ENCODE results near the gene MRPL33. TPM values are rescaled to one million over a fixed set of nuclear protein-coding genes. Genes with fewer than 3 reads are reported as not detected.
"Not testable (repeated sequence)": the region's sequence is repeated elsewhere in the genome, so short reads cannot be mapped to it uniquely, and the experiment has no call there.

MRPL33 gene
- total and polyA plus RNA-seq, 5 donors: 242 to 596 (median 305) TPM

DNA sequence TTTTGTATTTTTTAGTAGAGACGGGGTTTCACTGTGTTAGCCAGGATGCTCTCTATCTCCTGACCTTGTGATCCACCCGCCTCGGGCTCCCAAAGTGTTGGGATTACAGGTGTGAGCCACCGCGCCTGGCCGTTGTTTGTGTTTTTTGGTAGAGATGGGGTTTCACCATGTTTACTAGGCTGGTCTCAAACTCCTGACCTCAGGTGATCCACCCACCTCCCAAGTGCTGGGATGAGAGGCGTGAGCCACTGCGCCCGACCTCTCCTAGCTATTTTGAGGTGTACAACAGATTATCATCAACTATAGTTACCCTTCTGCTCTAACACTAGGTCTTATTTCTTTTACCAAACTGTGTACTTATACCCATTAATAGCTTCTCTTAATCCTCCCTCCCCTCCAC lies 28.9 kb upstream of the MRPL33 start:
- intact Hi-C loops (cut with DNase I): no loop called here
- no peak for ATAC-seq
- Histone ChIP-seq H3K4me1 (ENCODE audit: control insufficient read depth, insufficient read depth, low read length) (peaks cover 5% of the 10 kb centered on the region), H3K27ac (ENCODE audit: low read length) (no peak overlapping the region), H3K9me3 (ENCODE audit: control insufficient read depth, low read length) (no peaks in the 10 kb centered on the region), H3K27me3 (ENCODE audit: control insufficient read depth, insufficient read depth) (no peaks in the 10 kb centered on the region), H3K4me3 (ENCODE audit: low read length) (no peak overlapping the region)
- 96% methylated on average over 9 of the region's 9 CpGs for WGBS
- no peak for DNase-seq

DNA sequence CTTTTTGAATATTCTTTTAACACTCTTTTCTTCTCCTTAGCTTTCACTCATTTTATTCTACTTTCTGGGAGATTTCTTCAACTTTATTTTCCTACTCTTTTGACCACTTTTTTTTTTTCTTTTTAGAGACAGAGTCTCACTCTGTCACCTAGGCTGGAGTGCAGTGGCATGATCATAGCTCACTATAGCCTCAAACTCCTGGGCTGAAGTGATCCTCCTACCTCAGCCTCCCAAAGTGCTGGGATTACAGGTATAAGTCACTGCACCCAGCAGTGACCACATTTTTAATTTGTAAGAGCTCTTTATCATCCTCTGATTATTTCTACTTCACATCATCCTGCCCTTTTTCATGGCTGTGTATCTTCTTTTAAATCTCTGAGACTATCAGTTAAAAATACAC lies 26.0 kb upstream of the MRPL33 start:
- DNase-seq; ATAC-seq; H3K4me3 ChIP-seq (ENCODE audit: low read length); H3K9me3 ChIP-seq (ENCODE audit: control insufficient read depth, low read length); H3K27ac ChIP-seq (ENCODE audit: low read length); intact Hi-C loops (cut with DNase I); H3K27me3 ChIP-seq (ENCODE audit: control insufficient read depth, insufficient read depth); H3K4me1 ChIP-seq (ENCODE audit: control insufficient read depth, insufficient read depth, low read length): not testable (repeated sequence)

DNA sequence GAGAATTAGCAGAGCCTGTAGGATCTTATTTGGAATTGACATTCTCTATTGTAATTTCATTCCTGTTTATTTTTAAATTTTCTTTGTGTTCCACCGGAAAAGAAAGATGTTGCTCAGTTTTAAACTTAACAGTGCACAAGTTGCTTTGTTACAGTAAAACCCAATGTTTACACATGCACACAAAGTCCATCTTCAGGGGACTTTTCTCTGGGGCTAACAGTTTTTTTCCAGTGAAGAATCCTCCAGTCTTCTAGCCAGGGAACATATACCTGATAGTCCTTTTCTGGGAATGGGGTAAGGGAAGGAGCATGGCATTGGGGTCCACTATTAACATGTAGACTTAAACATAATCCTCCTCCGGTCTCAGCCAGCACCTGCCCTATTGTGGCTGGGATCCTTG lies 25.2 kb upstream of the MRPL33 start:
- Histone ChIP-seq H3K27ac (ENCODE audit: low read length) (no peak overlapping the region), H3K4me1 (ENCODE audit: control insufficient read depth, insufficient read depth, low read length) (no peaks in the 10 kb centered on the region), H3K27me3 (ENCODE audit: control insufficient read depth, insufficient read depth) (no peaks in the 10 kb centered on the region), H3K9me3 (ENCODE audit: control insufficient read depth, low read length) (peaks cover 2% of the 10 kb centered on the region), H3K4me3 (ENCODE audit: low read length) (no peak overlapping the region)
- DNase-seq: no peak
- ATAC-seq: no peak
- intact Hi-C loops (cut with DNase I): no loop called here
- 77% methylated on average over 2 of the region's 2 CpGs for WGBS

DNA sequence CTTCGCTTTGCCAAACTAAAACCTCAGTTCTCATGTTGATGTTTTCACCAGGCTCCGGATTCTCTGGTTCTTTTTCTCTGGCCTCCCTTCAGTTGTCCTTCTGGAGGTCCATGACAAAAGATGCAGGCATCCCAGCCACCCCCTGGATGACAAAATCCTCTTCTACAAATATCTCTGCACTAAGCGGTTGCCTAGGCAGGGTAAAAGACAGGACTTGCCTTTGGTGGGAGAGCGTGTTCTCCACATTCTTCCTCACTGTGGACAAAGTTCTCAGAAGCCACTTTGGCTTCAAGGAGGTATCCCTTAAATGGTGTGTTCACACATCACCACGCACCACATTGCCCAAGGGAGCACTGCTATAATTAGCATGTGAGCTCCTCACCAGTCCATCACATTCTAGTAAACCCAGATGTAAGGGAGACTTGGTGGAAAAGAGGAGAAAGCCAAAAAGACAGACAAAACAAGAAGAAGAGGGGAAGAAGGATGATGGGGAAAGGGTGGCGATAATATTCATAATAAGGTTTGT lies 23.6 kb upstream of the MRPL33 start:
- no peak overlapping the region for H3K4me3 ChIP-seq (ENCODE audit: low read length)
- peak; percentile 81 to 89 for ATAC-seq
- peak overlapping the region; percentile 47 for H3K27ac ChIP-seq (ENCODE audit: low read length)
- H3K27me3 ChIP-seq (ENCODE audit: control insufficient read depth, insufficient read depth): no peaks in the 10 kb centered on the region
- H3K4me1 ChIP-seq (ENCODE audit: control insufficient read depth, insufficient read depth, low read length): no peaks in the 10 kb centered on the region
- 62% methylated on average over 6 of the region's 6 CpGs for WGBS
- no peak for DNase-seq
- H3K9me3 ChIP-seq (ENCODE audit: control insufficient read depth, low read length): peaks cover 2% of the 10 kb centered on the region
- intact Hi-C loops (cut with DNase I): no loop called here

DNA sequence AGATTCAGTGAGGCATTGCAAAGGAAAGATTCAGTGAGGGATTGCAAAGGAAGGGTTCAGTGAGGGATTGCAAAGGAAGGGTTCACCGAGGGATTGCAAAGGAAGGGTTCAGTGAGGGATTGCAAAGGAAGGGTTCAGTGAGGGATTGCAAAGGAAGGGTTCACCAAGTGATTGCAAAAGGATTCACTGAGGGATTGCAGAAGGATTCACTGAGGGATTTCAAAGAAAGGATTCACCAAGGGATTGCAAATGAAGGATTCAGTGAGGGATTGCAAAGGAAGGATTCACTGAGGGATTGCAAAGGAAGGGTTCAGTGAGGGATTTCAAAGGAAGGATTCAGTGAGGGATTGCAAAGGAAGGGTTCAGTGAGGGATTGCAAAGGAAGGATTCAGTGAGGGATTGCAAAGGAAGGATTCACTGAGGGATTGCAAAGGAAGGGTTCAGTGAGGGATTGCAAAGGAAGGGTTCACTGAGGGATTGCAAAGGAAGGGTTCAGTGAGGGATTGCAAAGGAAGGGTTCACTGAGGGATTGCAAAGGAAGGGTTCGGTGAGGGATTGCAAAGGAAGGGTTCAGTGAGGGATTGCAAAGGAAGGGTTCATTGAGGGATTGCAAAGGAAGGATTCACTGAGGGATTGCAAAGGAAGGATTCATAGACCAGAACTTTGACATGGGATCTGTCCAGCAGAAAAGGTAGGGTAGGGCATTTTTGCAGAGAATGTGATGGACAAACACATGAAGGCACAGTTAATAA lies 22.5 kb upstream of the MRPL33 start:
- H3K4me1 ChIP-seq (ENCODE audit: control insufficient read depth, insufficient read depth, low read length); intact Hi-C loops (cut with DNase I); H3K4me3 ChIP-seq (ENCODE audit: low read length); ATAC-seq; H3K9me3 ChIP-seq (ENCODE audit: control insufficient read depth, low read length); H3K27me3 ChIP-seq (ENCODE audit: control insufficient read depth, insufficient read depth); DNase-seq: not testable (repeated sequence)
- H3K27ac ChIP-seq (ENCODE audit: low read length): peak overlapping the region; percentile 6
- WGBS: 80% methylated on average over 2 of the region's 2 CpGs

DNA sequence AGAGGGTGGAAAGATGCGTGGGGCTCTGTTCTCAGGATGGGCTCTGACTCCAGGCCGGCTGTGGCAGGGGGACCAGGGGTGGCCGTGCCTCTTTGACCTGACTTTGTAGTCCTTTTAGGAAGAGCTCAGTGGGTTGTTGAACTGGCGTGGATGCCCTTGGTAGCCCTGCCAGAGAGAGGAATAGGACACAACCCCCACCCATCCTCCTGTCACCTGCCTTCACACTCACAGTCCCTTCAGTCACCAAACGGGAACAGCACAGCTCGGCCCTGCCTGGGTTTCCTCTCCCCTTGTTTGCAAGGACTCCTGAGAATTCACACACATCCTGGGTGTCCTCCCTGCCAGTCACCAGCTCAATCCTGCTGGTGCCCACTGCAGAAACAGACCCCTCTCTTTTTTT lies 20.1 kb upstream of the MRPL33 start:
- no peak overlapping the region for H3K4me3 ChIP-seq (ENCODE audit: low read length)
- DNase-seq: no peak
- ATAC-seq: no peak
- no peaks in the 10 kb centered on the region for H3K27me3 ChIP-seq (ENCODE audit: control insufficient read depth, insufficient read depth)
- no peak overlapping the region for H3K27ac ChIP-seq (ENCODE audit: low read length)
- peaks cover 2% of the 10 kb centered on the region for H3K9me3 ChIP-seq (ENCODE audit: control insufficient read depth, low read length)
- intact Hi-C loops (cut with DNase I): loop anchor here in 2 of 4 donors (10.0 kb wide), 2 partner anchors 643 to 703 kb away; partner anchors contain the start of gene FOSL2 (in 2 of the 2)
- no peaks in the 10 kb centered on the region for H3K4me1 ChIP-seq (ENCODE audit: control insufficient read depth, insufficient read depth, low read length)
- 86% methylated on average over 6 of the region's 6 CpGs for WGBS

DNA sequence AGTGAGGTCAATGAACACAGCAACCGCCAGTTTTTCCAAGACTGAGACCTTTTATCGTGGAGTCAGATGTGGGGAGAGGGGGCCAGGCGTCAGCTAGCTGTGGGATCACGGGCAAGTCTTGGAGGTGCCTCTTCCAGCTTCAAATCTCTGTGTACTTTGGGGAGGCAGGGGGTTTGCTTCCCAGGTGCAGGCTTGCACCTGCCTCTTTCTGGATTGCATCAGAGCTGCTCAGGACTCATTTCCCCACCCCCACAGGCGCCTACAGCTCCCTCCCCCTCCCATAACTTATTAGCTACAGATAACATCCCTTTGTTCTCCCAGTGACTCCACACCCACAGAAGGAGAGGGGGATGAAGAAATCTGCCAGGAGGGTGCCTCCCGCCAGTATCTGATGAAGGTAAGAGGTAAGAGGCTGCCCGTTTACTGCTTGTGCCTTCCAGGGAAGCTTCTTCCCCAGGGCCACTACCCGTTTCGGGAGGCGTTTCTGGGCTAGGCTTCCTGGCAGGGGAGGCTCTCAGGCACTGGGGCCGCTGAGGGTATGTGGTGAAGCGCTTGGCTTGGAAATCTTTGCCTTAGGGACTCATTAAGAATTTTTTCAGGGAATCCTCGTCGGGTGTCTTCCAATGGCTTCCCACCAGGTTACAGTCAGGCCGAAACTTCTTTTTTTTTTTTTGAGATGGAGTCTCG lies 18.8 kb upstream of the MRPL33 start:
- no peak overlapping the region for H3K27ac ChIP-seq (ENCODE audit: low read length)
- ATAC-seq (peak in 1 of 2 donors; percentile 46), DNase-seq (peak in 1 of 3 donors; percentile 46)
- intact Hi-C loops (cut with DNase I): loop anchor here in 2 of 4 donors (10.0 kb wide), 2 partner anchors 642 to 702 kb away; partner anchors contain the start of gene FOSL2 (in 2 of the 2)
- no peaks in the 10 kb centered on the region for H3K4me1 ChIP-seq (ENCODE audit: control insufficient read depth, insufficient read depth, low read length)
- peaks cover 2% of the 10 kb centered on the region for H3K9me3 ChIP-seq (ENCODE audit: control insufficient read depth, low read length)
- no peaks in the 10 kb centered on the region for H3K27me3 ChIP-seq (ENCODE audit: control insufficient read depth, insufficient read depth)
- H3K4me3 ChIP-seq (ENCODE audit: low read length): no peak overlapping the region
- 66% methylated on average over 16 of the region's 16 CpGs for WGBS

DNA sequence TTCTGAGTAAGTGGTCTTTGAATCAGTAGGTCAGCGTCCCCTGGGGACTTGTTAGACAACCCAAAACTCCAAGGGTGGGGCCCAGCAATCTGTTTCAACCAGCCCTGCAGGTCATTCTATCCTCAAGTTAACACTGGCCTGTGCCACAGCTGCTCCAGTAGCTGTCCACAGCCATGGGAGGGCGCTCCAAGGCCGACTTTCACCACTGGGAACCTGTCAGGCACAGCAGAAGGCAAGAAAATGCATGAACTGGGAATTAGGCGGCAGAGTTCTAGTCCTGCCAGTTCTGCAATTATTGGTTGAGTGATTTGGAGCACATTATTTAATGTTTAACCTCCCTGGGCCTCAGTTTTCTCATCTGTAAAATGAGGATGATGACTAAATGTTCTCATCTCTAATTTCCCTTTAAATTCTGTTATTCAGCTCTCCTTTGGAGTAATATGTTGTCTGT lies 17.4 kb upstream of the MRPL33 start:
- DNase-seq (peak; percentile 80 to 92 (median 89)), ATAC-seq (peak; percentile 74 to 83)
- 31% methylated on average over 4 of the region's 4 CpGs for WGBS
- H3K4me1 ChIP-seq (ENCODE audit: control insufficient read depth, insufficient read depth, low read length): no peaks in the 10 kb centered on the region
- H3K9me3 ChIP-seq (ENCODE audit: control insufficient read depth, low read length): no peaks in the 10 kb centered on the region
- intact Hi-C loops (cut with DNase I): loop anchor here in 2 of 4 donors (10.0 kb wide), 2 partner anchors 641 to 701 kb away; partner anchors contain the start of gene FOSL2 (in 2 of the 2)
- H3K4me3 ChIP-seq (ENCODE audit: low read length): no peak overlapping the region
- no peaks in the 10 kb centered on the region for H3K27me3 ChIP-seq (ENCODE audit: control insufficient read depth, insufficient read depth)
- H3K27ac ChIP-seq (ENCODE audit: low read length): no peak overlapping the region

DNA sequence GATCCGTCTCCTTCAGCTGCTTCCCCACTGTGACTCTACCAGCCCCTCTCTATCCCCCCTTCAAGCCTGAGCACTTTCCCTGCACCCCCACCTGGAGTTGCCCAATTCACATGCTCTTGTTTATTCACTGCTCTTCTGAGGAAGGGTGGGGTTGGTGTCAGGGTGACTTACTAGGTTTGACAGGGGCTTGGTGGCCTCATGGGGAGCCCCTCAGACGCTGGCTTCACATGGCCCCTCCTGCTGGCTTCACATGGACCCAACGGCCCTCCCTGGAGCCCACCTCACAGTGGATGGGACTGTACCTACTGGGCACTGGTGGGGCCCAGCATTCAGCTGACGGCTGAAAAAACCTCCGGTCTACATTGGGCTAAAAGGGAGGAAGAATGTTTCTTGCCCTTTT lies 16.7 kb upstream of the MRPL33 start:
- ATAC-seq (no peak), DNase-seq (no peak)
- H3K27me3 ChIP-seq (ENCODE audit: control insufficient read depth, insufficient read depth): no peaks in the 10 kb centered on the region
- H3K27ac ChIP-seq (ENCODE audit: low read length): no peak overlapping the region
- intact Hi-C loops (cut with DNase I): loop anchor here in 2 of 4 donors (10.0 kb wide), 2 partner anchors 640 to 700 kb away; partner anchors contain the start of gene FOSL2 (in 2 of the 2)
- H3K4me3 ChIP-seq (ENCODE audit: low read length): no peak overlapping the region
- WGBS: 90% methylated on average over 5 of the region's 5 CpGs
- no peaks in the 10 kb centered on the region for H3K4me1 ChIP-seq (ENCODE audit: control insufficient read depth, insufficient read depth, low read length)
- H3K9me3 ChIP-seq (ENCODE audit: control insufficient read depth, low read length): no peaks in the 10 kb centered on the region

DNA sequence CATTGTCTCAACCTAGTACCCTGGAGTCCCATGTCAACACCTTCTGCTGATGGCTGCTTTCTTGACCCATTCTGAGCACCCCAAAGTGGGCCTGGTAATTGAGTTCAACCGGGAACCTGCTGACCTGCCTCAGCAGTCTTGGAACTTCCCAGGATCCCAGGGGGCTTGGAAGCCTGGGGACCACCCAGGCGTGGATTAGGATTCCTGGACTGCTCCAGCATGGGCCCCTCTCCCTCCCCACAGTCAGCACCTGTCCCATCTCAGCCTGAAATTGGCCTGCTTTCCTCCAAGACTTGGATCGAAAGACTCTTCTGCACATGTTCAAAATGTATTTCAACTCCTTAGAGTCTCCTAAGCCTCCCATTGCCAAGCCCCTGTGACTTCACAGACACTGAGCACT lies 15.4 kb upstream of the MRPL33 start:
- ATAC-seq (no peak), DNase-seq (no peak)
- 83% methylated on average over 3 of the region's 3 CpGs for WGBS
- H3K27ac ChIP-seq (ENCODE audit: low read length): no peak overlapping the region
- no peaks in the 10 kb centered on the region for H3K27me3 ChIP-seq (ENCODE audit: control insufficient read depth, insufficient read depth)
- intact Hi-C loops (cut with DNase I): loop anchor here in 2 of 4 donors (10.0 kb wide), 2 partner anchors 639 to 699 kb away; partner anchors contain the start of gene FOSL2 (in 2 of the 2)
- no peaks in the 10 kb centered on the region for H3K9me3 ChIP-seq (ENCODE audit: control insufficient read depth, low read length)
- H3K4me3 ChIP-seq (ENCODE audit: low read length): no peak overlapping the region
- H3K4me1 ChIP-seq (ENCODE audit: control insufficient read depth, insufficient read depth, low read length): no peaks in the 10 kb centered on the region

Measured in right cardiac atrium (tissue), 5 donors.